Measurements from ENCODE around the gene TMEM179B. TPM values are rescaled to one million over a fixed set of nuclear protein-coding genes. Genes with fewer than 3 reads are reported as not detected.

The TMEM179B gene
- total and polyA plus RNA-seq, 9 of the 15 experiments (the other 6 are each of a cell fraction or from before 2014, with no cell fraction given) = 27.7 to 105 (median 37.0) TPM

GRCh38 chr11:62791501-62792201 lies 4.4 kb downstream of the TMEM179B start, which contains the start of gene TMEM223 (continued):
- TF ChIP-seq THAP12 (CRISPR knock-in tag; IDR thresholded peaks at IDR 0.05) = peak; percentile 94
- peak; percentile 72 for TF ChIP-seq HDAC2 (IDR thresholded peaks at IDR 0.05)
- TF ChIP-seq SRSF3 (IDR thresholded peaks at IDR 0.05; ENCODE audit: insufficient read depth, low read length) = no peak
- peak; percentile 50; the same call in 1 of the 2 replicates for TF ChIP-seq ZBTB7A (IDR thresholded peaks at IDR 0.05; ENCODE audit: borderline replicate concordance, control insufficient read depth, low read depth, low read length)
- TF ChIP-seq CTBP1 (IDR thresholded peaks at IDR 0.05; ENCODE audit: borderline replicate concordance) = peak; percentile 58
- TF ChIP-seq ADNP (tag; IDR thresholded peaks at IDR 0.05) = no peak
- TF ChIP-seq HMGN3 (IDR thresholded peaks at IDR 0.05; ENCODE audit: borderline replicate concordance, extremely low read depth, insufficient read length, low read depth, low read length) = peak; percentile 91
- TF ChIP-seq ERF (CRISPR knock-in tag; IDR thresholded peaks at IDR 0.05) = peak; percentile 80; the same call in 1 of the 2 replicates
- no peak for TF ChIP-seq NFRKB (IDR thresholded peaks at IDR 0.05; ENCODE audit: low read depth)
- TF ChIP-seq, protein P1, sequence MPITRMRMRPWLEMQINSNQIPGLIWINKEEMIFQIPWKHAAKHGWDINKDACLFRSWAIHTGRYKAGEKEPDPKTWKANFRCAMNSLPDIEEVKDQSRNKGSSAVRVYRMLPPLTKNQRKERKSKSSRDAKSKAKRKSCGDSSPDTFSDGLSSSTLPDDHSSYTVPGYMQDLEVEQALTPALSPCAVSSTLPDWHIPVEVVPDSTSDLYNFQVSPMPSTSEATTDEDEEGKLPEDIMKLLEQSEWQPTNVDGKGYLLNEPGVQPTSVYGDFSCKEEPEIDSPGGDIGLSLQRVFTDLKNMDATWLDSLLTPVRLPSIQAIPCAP (CRISPR knock-in tag; IDR thresholded peaks at IDR 0.05; ENCODE audit: borderline replicate concordance) = peak; percentile 78; the same call in 1 of the 2 replicates
- TF ChIP-seq HDAC1 (IDR thresholded peaks at IDR 0.05) = peak in 1 of 2 experiments; percentile 94; a peak in 2 of 4 replicates
- no peak for TF ChIP-seq ARID1B (IDR thresholded peaks at IDR 0.05)
- TF ChIP-seq RBFOX2 (IDR thresholded peaks at IDR 0.05; ENCODE audit: low read depth, low read length) = peak; percentile 90
- no peak for TF ChIP-seq DLX4 (CRISPR knock-in tag; IDR thresholded peaks at IDR 0.05)
- TF ChIP-seq KDM1A (IDR thresholded peaks at IDR 0.05) = no peak
